MCF 10A (cell line): ENCODE results near the gene CELF5. TPM values are rescaled to one million over a fixed set of nuclear protein-coding genes. Genes with fewer than 3 reads are reported as not detected.
A peak's percentile ranks its signal among the peaks of the same experiment; 100 is the strongest.
"Not testable (repeated sequence)": the region's sequence is repeated elsewhere in the genome, so short reads cannot be mapped to it uniquely, and the experiment has no call there.

Source experiments
- BruUV-seq: library from RNA; stranded (reverse); fragments of 400-500 nt; replicated peaks from 2 replicates; lab custom pipeline; 2021; lab: Mats Ljungman, UMichigan
- CTCF ChIA-PET: fragments of 300-600 bp; sonication (Branson Sonifier 250); formaldehyde crosslinking; extraction: SDS; loops from one replicate; lab custom pipeline; 2021; ENCODE audit warnings: antibody characterized with exemption, inconsistent platforms; lab: Yijun Ruan, JAX
- POLR2A ChIA-PET: fragments of 300-600, 350-650 bp; sonication (Branson Sonifier 250); formaldehyde crosslinking; extraction: SDS; loops from one replicate; lab custom pipeline; 2020; ENCODE audit warnings: antibody characterized with exemption, inconsistent platforms; lab: Yijun Ruan, JAX
- DNase-seq: peaks from one replicate; pipeline ENCODE4 v3.0.0-alpha.2; 2018; ENCODE audit not compliant: unreplicated experiment
- H3K27ac Mint-ChIP-seq: one replicate; pipeline ENCODE4 v1.8.0; 2022; ENCODE audit warnings: mild to moderate bottlenecking, low read depth, mixed read lengths; ENCODE audit not compliant: unreplicated experiment
- H3K27me3 Mint-ChIP-seq: one replicate; pipeline ENCODE4 v1.8.0; 2022; ENCODE audit warnings: mixed read lengths; ENCODE audit not compliant: insufficient read depth, unreplicated experiment
- H3K36me3 Mint-ChIP-seq: one replicate; pipeline ENCODE4 v1.8.0; 2022; ENCODE audit warnings: mild to moderate bottlenecking, moderate library complexity, mixed read lengths; ENCODE audit not compliant: insufficient read depth, unreplicated experiment
- H3K4me1 Mint-ChIP-seq: one replicate; pipeline ENCODE4 v1.8.0; 2022; ENCODE audit warnings: mixed read lengths; ENCODE audit not compliant: insufficient read depth, unreplicated experiment
- H3K4me3 Mint-ChIP-seq: one replicate; pipeline ENCODE4 v1.8.0; 2022; ENCODE audit warnings: mild to moderate bottlenecking, moderate library complexity, mixed read lengths; ENCODE audit not compliant: unreplicated experiment
- H3K9me3 Mint-ChIP-seq: one replicate; pipeline ENCODE4 v1.8.0; 2022; ENCODE audit warnings: mixed read lengths; ENCODE audit not compliant: unreplicated experiment
- intact Hi-C: fragments of 100-400 bp; cut with micrococcal nuclease; formaldehyde crosslinking; loops from 2 replicates; pipeline ENCODE4 v1.14.1; 2022
- total RNA-seq: library from RNA; stranded (reverse); gene quantifications from 2 replicates; pipeline ENCODE4 v1.2.3, GENCODE V29; 2022
- TF ChIP-seq, protein P1 (sequence below): fragments of 200-600 bp; IDR thresholded peaks from one replicate; pipeline ENCODE4 v1.8.0; 2022; ENCODE audit warnings: antibody characterized with exemption, mild to moderate bottlenecking; ENCODE audit not compliant: unreplicated experiment

Gene CELF5
- total RNA-seq, 1 experiment from 2014 or later: 0.30 TPM

- H3K36me3 Mint-ChIP-seq: no peaks in the 10 kb centered on the region
- ChIA-PET POLR2A (interaction anchor here (0.7 kb wide), 1 partner anchor 249 kb away, joined by 3 read pairs; the partner anchor contains the start of gene TEKTIP1), CTCF (interaction anchor here (0.6 to 2.0 kb wide), 4 partner anchors 15 to 414 kb away, joined by 3 to 8 read pairs (median 4); no protein-coding TSS in a partner anchor)
- peaks cover 13% of the 10 kb centered on the region for H3K27me3 Mint-ChIP-seq
- H3K27ac Mint-ChIP-seq: no peak overlapping the region
- TF ChIP-seq, protein P1, sequence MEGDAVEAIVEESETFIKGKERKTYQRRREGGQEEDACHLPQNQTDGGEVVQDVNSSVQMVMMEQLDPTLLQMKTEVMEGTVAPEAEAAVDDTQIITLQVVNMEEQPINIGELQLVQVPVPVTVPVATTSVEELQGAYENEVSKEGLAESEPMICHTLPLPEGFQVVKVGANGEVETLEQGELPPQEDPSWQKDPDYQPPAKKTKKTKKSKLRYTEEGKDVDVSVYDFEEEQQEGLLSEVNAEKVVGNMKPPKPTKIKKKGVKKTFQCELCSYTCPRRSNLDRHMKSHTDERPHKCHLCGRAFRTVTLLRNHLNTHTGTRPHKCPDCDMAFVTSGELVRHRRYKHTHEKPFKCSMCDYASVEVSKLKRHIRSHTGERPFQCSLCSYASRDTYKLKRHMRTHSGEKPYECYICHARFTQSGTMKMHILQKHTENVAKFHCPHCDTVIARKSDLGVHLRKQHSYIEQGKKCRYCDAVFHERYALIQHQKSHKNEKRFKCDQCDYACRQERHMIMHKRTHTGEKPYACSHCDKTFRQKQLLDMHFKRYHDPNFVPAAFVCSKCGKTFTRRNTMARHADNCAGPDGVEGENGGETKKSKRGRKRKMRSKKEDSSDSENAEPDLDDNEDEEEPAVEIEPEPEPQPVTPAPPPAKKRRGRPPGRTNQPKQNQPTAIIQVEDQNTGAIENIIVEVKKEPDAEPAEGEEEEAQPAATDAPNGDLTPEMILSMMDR: no peak
- H3K4me3 Mint-ChIP-seq: no peak overlapping the region
- intact Hi-C loops: no loop called here
- peak; percentile 43 for DNase-seq
- BruUV-seq: no TSS peak
- H3K4me1 Mint-ChIP-seq: no peaks in the 10 kb centered on the region
- H3K9me3 Mint-ChIP-seq: no peaks in the 10 kb centered on the region
Observed at GRCh38 chr19:3289971-3290569, 65.6 kb downstream of the CELF5 start.

DNA sequence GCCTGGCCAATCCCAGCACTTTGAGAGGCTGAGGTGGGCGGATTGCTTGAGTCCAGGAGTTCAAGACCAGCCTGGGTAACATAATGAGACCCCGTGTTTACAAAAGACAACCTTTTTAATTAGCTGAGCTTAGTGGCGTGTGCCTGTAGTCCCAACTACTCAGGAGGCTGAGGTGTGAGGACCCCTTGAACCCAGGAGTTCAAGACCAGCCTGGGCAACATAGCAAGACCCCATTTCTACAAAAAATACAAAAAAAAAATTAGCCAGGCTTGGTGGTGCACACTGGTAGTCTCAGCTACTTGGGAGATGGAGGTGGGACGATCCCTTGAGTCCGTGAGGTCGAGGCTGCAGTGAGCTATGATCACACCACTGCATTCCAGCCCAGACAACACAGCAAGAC, 66.4 kb downstream of the CELF5 start:
- H3K9me3 Mint-ChIP-seq, H3K36me3 Mint-ChIP-seq, H3K4me1 Mint-ChIP-seq, H3K27ac Mint-ChIP-seq, H3K4me3 Mint-ChIP-seq, BruUV-seq, POLR2A ChIA-PET, DNase-seq, intact Hi-C loops: not testable (repeated sequence)
- H3K27me3 Mint-ChIP-seq: peaks cover 13% of the 10 kb centered on the region
- CTCF ChIA-PET: interaction anchor here (0.6 to 2.0 kb wide), 4 partner anchors 45 to 559 kb away, joined by 3 to 8 read pairs (median 4); no protein-coding TSS in a partner anchor

DNA sequence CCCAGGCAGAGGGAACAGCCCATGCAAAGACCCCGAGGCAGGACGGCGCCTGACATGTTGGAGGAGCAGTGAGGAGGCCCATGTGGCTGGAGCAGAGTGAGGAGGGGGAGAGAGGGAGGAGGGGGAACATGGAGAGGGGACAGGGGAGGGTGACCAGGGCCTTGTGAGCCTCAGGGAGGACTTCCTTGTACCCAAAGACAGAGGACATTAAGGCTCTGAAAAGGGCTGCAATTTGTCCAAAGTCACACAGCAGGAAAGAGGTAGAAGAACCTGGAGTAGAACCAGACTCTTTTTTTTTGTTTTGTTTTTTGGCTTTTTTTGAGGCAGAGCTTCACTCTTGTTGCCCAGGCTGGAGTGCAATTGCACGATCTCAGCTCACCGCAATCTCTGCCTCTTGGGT, 67.2 kb downstream of the CELF5 start:
- TF ChIP-seq, protein P1: no peak
- Mint-ChIP-seq H3K27ac (no peak overlapping the region), H3K4me1 (no peaks in the 10 kb centered on the region), H3K27me3 (peaks cover 13% of the 10 kb centered on the region), H3K36me3 (no peaks in the 10 kb centered on the region), H3K4me3 (no peak overlapping the region), H3K9me3 (no peaks in the 10 kb centered on the region)
- ChIA-PET CTCF (interaction anchor here (0.6 to 1.7 kb wide), 4 partner anchors 12 to 475 kb away, joined by 3 to 6 read pairs (median 4); no protein-coding TSS in a partner anchor), POLR2A (no interaction called here)
- intact Hi-C loops: no loop called here
- no TSS peak for BruUV-seq
- no peak for DNase-seq

- ChIA-PET CTCF (interaction anchor here (0.5 to 1.7 kb wide), 5 partner anchors 11 to 180 kb away, joined by 3 to 6 read pairs (median 3); no protein-coding TSS in a partner anchor), POLR2A (no interaction called here)
- H3K9me3 Mint-ChIP-seq: no peaks in the 10 kb centered on the region
- no TSS peak for BruUV-seq
- H3K36me3 Mint-ChIP-seq: no peaks in the 10 kb centered on the region
- H3K4me1 Mint-ChIP-seq: no peaks in the 10 kb centered on the region
- TF ChIP-seq, protein P1: no peak
- no peak overlapping the region for H3K4me3 Mint-ChIP-seq
- intact Hi-C loops: no loop called here
- H3K27ac Mint-ChIP-seq: no peak overlapping the region
- DNase-seq: no peak
- peaks cover 13% of the 10 kb centered on the region for H3K27me3 Mint-ChIP-seq
Observed at GRCh38 chr19:3292958-3293529, 68.6 kb downstream of the CELF5 start.
